K562 (cell line): ENCODE results near the gene SPDYE6. TPM values are rescaled to one million over a fixed set of nuclear protein-coding genes. Genes with fewer than 3 reads are reported as not detected.

Source experiments
- BACH1 ChIP-seq: fragments of 200-800 bp; sonication (Bioruptor generic); IDR thresholded peaks from 2 replicates; pipeline ENCODE4 v1.6.1; 2016; ENCODE audit warnings: missing genetic modification characterization, missing compliant biosample characterization
- BHLHE40 ChIP-seq: IDR thresholded peaks from 2 replicates; pipeline ENCODE4 v1.6.1; 2011; ENCODE audit warnings: low read length, improper control_type of control experiment
- DMBX1 ChIP-seq: fragments of 250-450 bp; sonication (Bioruptor Pico); IDR thresholded peaks from 2 replicates; pipeline ENCODE4 v1.8.0; 2022; ENCODE audit warnings: inconsistent platforms, mild to moderate bottlenecking, moderate library complexity, borderline replicate concordance
- E2F3 ChIP-seq: fragments of 250-450 bp; sonication (Bioruptor Pico); IDR thresholded peaks from 2 replicates; pipeline ENCODE4 v1.4.0; 2020; ENCODE audit warnings: mild to moderate bottlenecking
- IRF2 ChIP-seq: sonication (generic); formaldehyde crosslinking; IDR thresholded peaks from 2 replicates; pipeline ENCODE4 v1.8.1; 2022; ENCODE audit warnings: mild to moderate bottlenecking, missing genetic modification reagents
- KDM4B ChIP-seq, 2 experiments: fragments of 450-650 bp in 1 of 2; sonication (generic) in 1 of 2; IDR thresholded peaks; 2 replicates each; pipeline ENCODE4 v1.6.1; 2016 to 2017; ENCODE audit warnings: borderline replicate concordance in 2 of 2, antibody characterized with exemption in 1 of 2, low read depth in 1 of 2, mild to moderate bottlenecking in 1 of 2
- LARP7 ChIP-seq: fragments of 450-650 bp; IDR thresholded peaks from 2 replicates; pipeline ENCODE4 v1.6.1; 2016
- MEF2D ChIP-seq: conservative IDR thresholded peaks from 2 replicates; pipeline ENCODE4 v1.6.1; 2016; ENCODE audit warnings: low read depth, missing genetic modification characterization, missing compliant biosample characterization
- MTF1 ChIP-seq: fragments of 250-450 bp; sonication (Bioruptor Pico); IDR thresholded peaks from 2 replicates; pipeline ENCODE4 v1.9.0; 2021; ENCODE audit warnings: moderate library complexity, mild to moderate bottlenecking, inconsistent platforms, borderline replicate concordance
- MYC ChIP-seq, 2 experiments: fragments of 250-450 bp in 1 of 2; sonication (Bioruptor Pico) in 1 of 2; IDR thresholded peaks; 2 replicates each; pipeline versions ENCODE4 v1.5.1 to v1.6.1; 2012 to 2021; ENCODE audit warnings: low read depth in 2 of 2, borderline replicate concordance in 1 of 2, improper control_type of control experiment in 1 of 2, low read length in 1 of 2, mild to moderate bottlenecking in 1 of 2, moderate library complexity in 1 of 2
- PRPF4 ChIP-seq: fragments of 200-400 bp; formaldehyde crosslinking; IDR thresholded peaks from one replicate; pipeline ENCODE4 v1.6.1; 2017; ENCODE audit warnings: low read length, low read depth, mild to moderate bottlenecking; ENCODE audit not compliant: insufficient read depth, poor library complexity, severe bottlenecking
- PURB ChIP-seq: sonication (generic); formaldehyde crosslinking; IDR thresholded peaks from 2 replicates; pipeline ENCODE4 v1.9.0; 2021; ENCODE audit warnings: low read depth, mild to moderate bottlenecking, missing genetic modification reagents
- RBM17 ChIP-seq: fragments of 200-400 bp; formaldehyde crosslinking; IDR thresholded peaks from 2 replicates; pipeline ENCODE4 v1.6.1; 2017; ENCODE audit warnings: low read depth, mild to moderate bottlenecking, low read length, borderline replicate concordance
- SIN3A ChIP-seq, 2 experiments: fragments of 150-350 bp in 1 of 2; IDR thresholded peaks; 2 replicates each; pipeline ENCODE4 v1.6.1; 2011 to 2016; ENCODE audit warnings: borderline replicate concordance in 2 of 2, low read depth in 2 of 2, low read length in 2 of 2, mild to moderate bottlenecking in 2 of 2, moderate library complexity in 2 of 2; ENCODE audit not compliant: control insufficient read depth in 1 of 2
- TARDBP ChIP-seq: fragments of 450-650 bp; IDR thresholded peaks from 2 replicates; pipeline ENCODE4 v1.6.1; 2016
- ZNF197 ChIP-seq: fragments of 200-800 bp; sonication (Bioruptor generic); IDR thresholded peaks from 2 replicates; pipeline ENCODE4 v1.6.1; 2016; ENCODE audit warnings: low read depth, missing genetic modification characterization, missing compliant biosample characterization
- ZNF316 ChIP-seq: fragments of 450-650 bp; IDR thresholded peaks from 2 replicates; pipeline ENCODE4 v1.6.1; 2016
- ZNF583 ChIP-seq: fragments of 250-450 bp; sonication (Bioruptor Pico); IDR thresholded peaks from 2 replicates; pipeline ENCODE4 v1.4.0; 2020
- ZNF764 ChIP-seq: fragments of 250-450 bp; sonication (Bioruptor Pico); IDR thresholded peaks from 2 replicates; pipeline ENCODE4 v1.4.0; 2020; ENCODE audit warnings: low read depth, mild to moderate bottlenecking, moderate library complexity
- ZNF830 ChIP-seq: fragments of 250-450 bp; sonication (Bioruptor Pico); IDR thresholded peaks from 2 replicates; pipeline ENCODE4 v1.5.0; 2021; ENCODE audit warnings: mild to moderate bottlenecking
- polyA plus RNA-seq, 8 experiments: library from polyadenylated mRNA; depleted of rRNA in 4 of 8; stranded (reverse) in 5 of 8; unstranded in 3 of 8; fragments of >200 nt; fragmentation: Nextera tagmentation in 2 of 8; fragmentation: Illumina TruSeq in 1 of 8; extraction: Ambion mirVana in 2 of 8; extraction: Trizol in 1 of 8; gene quantifications; 2 replicates each; pipeline versions ENCODE4 v1.2.1 to v1.2.3, GENCODE V29; 2011 to 2014; ENCODE audit warnings: inconsistent platforms in 1 of 8, missing spikeins in 1 of 8
- total RNA-seq, 7 experiments: library from RNA; depleted of rRNA in 6 of 7; stranded (reverse); fragments of >200 nt in 6 of 7; fragmentation: Illumina TruSeq in 2 of 7; extraction: Trizol in 2 of 7; gene quantifications; 2 replicates each; pipeline versions ENCODE4 v1.2.1 to v1.2.3, GENCODE V29; 2011 to 2021; ENCODE audit warnings: low replicate concordance in 1 of 7
- TF ChIP-seq, protein P1 (sequence below): fragments of 250-450 bp; sonication (Bioruptor Pico); IDR thresholded peaks from 2 replicates; pipeline ENCODE4 v1.5.1; 2021; ENCODE audit warnings: mild to moderate bottlenecking
- TF ChIP-seq, protein P2 (sequence below): fragments of 250-450 bp; sonication (Bioruptor Pico); IDR thresholded peaks from 2 replicates; pipeline ENCODE4 v1.8.0; 2021; ENCODE audit warnings: borderline replicate concordance, mild to moderate bottlenecking, moderate library complexity; ENCODE audit not compliant: poor library complexity, severe bottlenecking
- TF ChIP-seq, protein P3 (sequence below): sonication (generic); formaldehyde crosslinking; IDR thresholded peaks from 2 replicates; pipeline ENCODE4 v1.8.0; 2022; ENCODE audit warnings: missing genetic modification reagents, mild to moderate bottlenecking, borderline replicate concordance

The SPDYE6 gene
- total and polyA plus RNA-seq, 9 of the 15 experiments (the other 6 are each of a cell fraction or from before 2014, with no cell fraction given), result 0.24 to 0.35 TPM; not detected in 7

DNA sequence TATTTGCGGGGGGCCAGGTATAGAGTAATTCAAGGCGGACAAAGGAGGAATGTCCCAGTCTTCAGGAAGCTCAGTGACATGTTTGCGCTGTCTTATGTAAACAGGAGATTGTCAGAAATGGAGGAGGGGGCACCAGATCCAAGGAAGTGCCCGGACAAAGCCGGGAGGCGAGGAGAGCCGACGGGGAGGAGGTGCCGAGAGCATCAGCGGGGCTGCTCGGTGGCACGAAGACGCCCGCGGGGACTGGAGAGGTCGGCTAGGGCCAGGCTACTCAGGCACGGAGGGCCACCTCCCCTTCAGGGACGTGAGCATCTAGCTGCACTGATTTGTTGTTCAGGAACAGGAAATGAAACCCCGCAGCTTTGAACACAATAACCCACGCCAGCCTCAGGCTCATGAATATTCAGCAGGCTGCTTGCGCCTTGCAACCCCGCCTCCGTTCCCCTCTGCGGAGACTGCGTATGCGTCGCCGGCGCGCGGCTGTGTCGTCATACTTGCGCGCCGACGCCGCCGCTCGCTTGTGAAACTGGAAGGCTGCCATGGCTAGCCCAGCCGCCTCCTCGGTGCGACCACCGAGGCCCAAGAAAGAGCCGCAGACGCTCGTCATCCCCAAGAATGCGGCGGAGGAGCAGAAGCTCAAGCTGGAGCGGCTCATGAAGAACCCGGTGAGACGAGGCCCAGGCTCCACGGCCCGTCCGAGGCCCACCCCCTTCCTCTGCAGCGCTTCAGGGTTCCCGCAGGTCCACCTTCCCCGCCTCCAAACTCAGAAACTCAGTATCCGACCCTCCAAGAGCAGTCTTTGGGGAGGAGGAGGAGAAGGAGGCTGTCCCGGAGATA is 39.8 kb upstream of the SPDYE6 start, which contains the start of gene PRKRIP1 (continued):
- TF ChIP-seq MYC (IDR thresholded peaks at IDR 0.05; ENCODE audit: low read depth, low read length), result peak; percentile 66; the same call in 1 of the 2 replicates
- peak; percentile 73; the same call in 1 of the 2 replicates for TF ChIP-seq MYC (CRISPR knock-in tag; IDR thresholded peaks at IDR 0.05; ENCODE audit: borderline replicate concordance, low read depth)
- no peak for TF ChIP-seq PURB (CRISPR knock-in tag)
- TF ChIP-seq DMBX1, result no peak
- TF ChIP-seq MTF1, result no peak
- TF ChIP-seq BHLHE40, result no peak; the same call in 1 of the 2 replicates
- no peak for TF ChIP-seq RBM17
- TF ChIP-seq ZNF764 (CRISPR knock-in tag), result no peak
- TF ChIP-seq PRPF4, result no peak
- TF ChIP-seq, protein P1, sequence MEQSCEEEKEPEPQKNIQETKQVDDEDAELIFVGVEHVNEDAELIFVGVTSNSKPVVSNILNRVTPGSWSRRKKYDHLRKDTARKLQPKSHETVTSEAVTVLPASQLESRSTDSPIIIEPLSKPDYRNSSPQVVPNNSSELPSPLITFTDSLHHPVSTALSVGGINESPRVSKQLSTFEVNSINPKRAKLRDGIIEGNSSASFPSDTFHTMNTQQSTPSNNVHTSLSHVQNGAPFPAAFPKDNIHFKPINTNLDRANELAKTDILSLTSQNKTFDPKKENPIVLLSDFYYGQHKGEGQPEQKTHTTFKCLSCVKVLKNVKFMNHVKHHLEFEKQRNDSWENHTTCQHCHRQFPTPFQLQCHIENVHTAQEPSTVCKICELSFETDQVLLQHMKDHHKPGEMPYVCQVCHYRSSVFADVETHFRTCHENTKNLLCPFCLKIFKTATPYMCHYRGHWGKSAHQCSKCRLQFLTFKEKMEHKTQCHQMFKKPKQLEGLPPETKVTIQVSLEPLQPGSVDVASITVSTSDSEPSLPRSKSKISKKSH (CRISPR knock-in tag), result peak; percentile 76
- TF ChIP-seq ZNF830, result no peak
- TF ChIP-seq, protein P2, sequence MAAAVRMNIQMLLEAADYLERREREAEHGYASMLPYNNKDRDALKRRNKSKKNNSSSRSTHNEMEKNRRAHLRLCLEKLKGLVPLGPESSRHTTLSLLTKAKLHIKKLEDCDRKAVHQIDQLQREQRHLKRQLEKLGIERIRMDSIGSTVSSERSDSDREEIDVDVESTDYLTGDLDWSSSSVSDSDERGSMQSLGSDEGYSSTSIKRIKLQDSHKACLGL (CRISPR knock-in tag), result no peak
- no peak for TF ChIP-seq ZNF316
- no peak for TF ChIP-seq ZNF197 (CRISPR knock-in tag)
- TF ChIP-seq KDM4B (IDR thresholded peaks at IDR 0.05; ENCODE audit: borderline replicate concordance in 2 of 2, low read depth in 1 of 2), result no peak
- TF ChIP-seq TARDBP, result no peak
- TF ChIP-seq, protein P3, sequence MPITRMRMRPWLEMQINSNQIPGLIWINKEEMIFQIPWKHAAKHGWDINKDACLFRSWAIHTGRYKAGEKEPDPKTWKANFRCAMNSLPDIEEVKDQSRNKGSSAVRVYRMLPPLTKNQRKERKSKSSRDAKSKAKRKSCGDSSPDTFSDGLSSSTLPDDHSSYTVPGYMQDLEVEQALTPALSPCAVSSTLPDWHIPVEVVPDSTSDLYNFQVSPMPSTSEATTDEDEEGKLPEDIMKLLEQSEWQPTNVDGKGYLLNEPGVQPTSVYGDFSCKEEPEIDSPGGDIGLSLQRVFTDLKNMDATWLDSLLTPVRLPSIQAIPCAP (CRISPR knock-in tag), result no peak
- no peak for TF ChIP-seq IRF2 (CRISPR knock-in tag)
- no peak for TF ChIP-seq MEF2D (tag)
- TF ChIP-seq ZNF583, result no peak
- TF ChIP-seq E2F3 (CRISPR knock-in tag), result no peak
- no peak for TF ChIP-seq LARP7
- TF ChIP-seq SIN3A (IDR thresholded peaks at IDR 0.05; ENCODE audit: borderline replicate concordance in 2 of 2, control insufficient read depth in 1 of 2, low read depth in 2 of 2, low read length in 2 of 2), result peak; percentile 86 to 97; a peak in 3 of 4 replicates
- TF ChIP-seq BACH1, result no peak
